Aorta (tissue), 5 donors: ENCODE measurements around the gene LRBA. TPM values are rescaled to one million over a fixed set of nuclear protein-coding genes. Genes with fewer than 3 reads are reported as not detected.
A peak's percentile ranks its signal among the peaks of the same experiment; 100 is the strongest.
"Not testable (repeated sequence)": the region's sequence is repeated elsewhere in the genome, so short reads cannot be mapped to it uniquely, and the experiment has no call there.

Experiments
- ATAC-seq: fragments of 200-7000 bp; cut with Tn5 transposase; one replicate; pipeline ENCODE4 v1.9.1; 2022; ENCODE audit warnings: moderate library complexity; ENCODE audit not compliant: low FRiP score
- DNase-seq, 2 donors: peaks; one replicate each; pipeline ENCODE4 v3.0.0-alpha.2; 2020
- H3K27ac ChIP-seq, 2 donors: one replicate each; pipeline ENCODE4 v1.5.1; 2013; ENCODE audit warnings: low read length in 2 of 2, mild to moderate bottlenecking in 2 of 2, moderate library complexity in 2 of 2, control low read depth in 1 of 2, inconsistent platforms in 1 of 2, low read depth in 1 of 2
- H3K27me3 ChIP-seq, 2 donors: one replicate each; pipeline ENCODE4 v1.6.1; 2013; ENCODE audit warnings: control low read depth in 1 of 2, low read length in 1 of 2, mild to moderate bottlenecking in 1 of 2, moderate library complexity in 1 of 2; ENCODE audit not compliant: insufficient read depth in 2 of 2, control insufficient read depth in 1 of 2
- H3K36me3 ChIP-seq, 2 donors: one replicate each; pipeline ENCODE4 v1.6.1; 2013; ENCODE audit warnings: control low read depth in 1 of 2, low read length in 1 of 2, mild to moderate bottlenecking in 1 of 2; ENCODE audit not compliant: insufficient read depth in 2 of 2, control insufficient read depth in 1 of 2
- H3K4me1 ChIP-seq, 2 donors: one replicate each; pipeline ENCODE4 v1.6.1; 2013; ENCODE audit warnings: low read length in 2 of 2, control low read depth in 1 of 2, mild to moderate bottlenecking in 1 of 2, moderate library complexity in 1 of 2; ENCODE audit not compliant: insufficient read depth in 2 of 2, control insufficient read depth in 1 of 2
- H3K4me3 ChIP-seq, 2 donors: one replicate each; pipeline ENCODE4 v1.5.1; 2013; ENCODE audit warnings: low read length in 2 of 2, control low read depth in 1 of 2, mild to moderate bottlenecking in 1 of 2
- H3K9me3 ChIP-seq: one replicate; pipeline ENCODE4 v1.6.1; 2013; ENCODE audit warnings: mild to moderate bottlenecking, low read length; ENCODE audit not compliant: control insufficient read depth
- WGBS, 2 donors: extraction: QIAGEN DNeasy Blood & Tissue Kit; methylation state at CpG; one replicate each; pipeline ENCODE4 v1.1.7; 2013; 5-methylcytosine and 5-hydroxymethylcytosine counted together
- intact Hi-C, 2 donors: fragments of 100-400 bp; cut with DNase I; formaldehyde crosslinking; loops; one replicate each; pipeline versions ENCODE4 v1.14.2 to v1.15.0; 2022
- polyA plus RNA-seq, 2 donors: library from polyadenylated mRNA; stranded (reverse); fragments of 200-250 nt; gene quantifications; one replicate each; pipeline ENCODE4 v1.2.3, GENCODE V29; 2013
- total RNA-seq, 2 donors: library from RNA; stranded (reverse); fragmentation: NEBNext Ultra II Directional; extraction: Animal tissue kit (Norgen Biotek cat#: 25700); gene quantifications; one replicate each; pipeline ENCODE4 v1.2.1, GENCODE V29; 2021
- donor health status: healthy with polysubstance abuse.
- donor health status: Bipolar disorder and iron deficiency.
- donor health status: DM: no; HTN: no; CAD: no.
- donor health status: DM: no; HTN: no; CAD: no.
- donor health status: DM: yes; HTN: yes; CAD: no.

LRBA gene
- total and polyA plus RNA-seq, 4 donors: 4.8 to 34.5 (median 15.4) TPM

DNA sequence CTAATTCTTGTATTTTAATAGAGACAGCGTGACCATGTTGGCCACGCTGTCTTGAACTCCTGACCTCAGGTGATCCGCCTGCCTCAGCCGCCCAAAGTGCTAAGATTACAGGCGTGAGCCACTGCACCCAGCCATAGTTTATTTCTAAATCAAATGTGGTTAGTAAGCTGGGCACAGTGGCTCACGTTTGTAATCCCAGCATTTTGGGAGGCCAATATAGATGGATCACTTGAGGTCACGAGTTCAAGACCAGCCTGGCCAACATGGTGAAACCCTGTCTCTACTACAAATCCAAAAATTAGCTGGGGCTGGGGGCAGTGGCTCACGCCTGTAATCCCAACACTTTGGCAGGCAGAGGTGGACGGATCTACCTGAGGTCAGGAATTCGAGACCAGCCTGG is 13.9 kb upstream of the LRBA start:
- H3K4me3 ChIP-seq, H3K27me3 ChIP-seq, ATAC-seq, DNase-seq, H3K27ac ChIP-seq, H3K4me1 ChIP-seq, H3K9me3 ChIP-seq, H3K36me3 ChIP-seq, intact Hi-C loops: not testable (repeated sequence)
- 82% methylated on average over 10 of the region's 10 CpGs for WGBS, 2 donors

DNA sequence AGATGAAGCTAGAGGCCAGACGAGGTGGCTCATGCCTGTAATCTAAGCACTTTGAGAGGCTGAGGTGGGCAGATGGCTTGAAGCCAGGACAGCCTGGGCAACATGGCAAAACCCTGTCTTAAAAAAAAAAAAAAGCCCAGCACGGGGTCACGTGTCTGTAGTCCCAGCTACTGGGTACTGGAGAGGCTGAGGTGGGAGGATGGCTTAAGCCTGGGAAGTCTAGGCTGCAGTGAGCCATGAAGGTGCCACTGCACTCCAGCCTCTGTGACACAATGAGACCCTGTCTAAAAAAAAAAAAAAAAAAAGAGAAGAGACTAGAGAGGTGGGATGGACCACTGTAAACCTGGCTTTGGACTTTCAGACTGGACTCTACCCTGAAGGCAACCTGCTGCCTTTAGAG is 10.7 kb upstream of the LRBA start:
- H3K36me3 ChIP-seq: no peaks in the 10 kb centered on the region
- DNase-seq (no peak), ATAC-seq (no peak)
- H3K27ac ChIP-seq: no peak overlapping the region
- H3K27me3 ChIP-seq: no peaks in the 10 kb centered on the region
- intact Hi-C loops: no loop called here
- no peaks in the 10 kb centered on the region for H3K9me3 ChIP-seq
- no peaks in the 10 kb centered on the region for H3K4me1 ChIP-seq
- no peak overlapping the region for H3K4me3 ChIP-seq
- WGBS, 2 donors: 72 to 76% methylated on average over 3 of the region's 3 CpGs

GRCh38 chr4:151022586-151022985 is 7.5 kb upstream of the LRBA start:
- intact Hi-C loops: no loop called here
- Histone ChIP-seq H3K4me1 (no peaks in the 10 kb centered on the region), H3K36me3 (no peaks in the 10 kb centered on the region), H3K4me3 (no peak overlapping the region), H3K27me3 (no peaks in the 10 kb centered on the region), H3K9me3 (no peaks in the 10 kb centered on the region), H3K27ac (no peak overlapping the region)
- no peak for DNase-seq
- 70 to 74% methylated on average over 2 of the region's 2 CpGs for WGBS, 2 donors
- no peak for ATAC-seq

DNA sequence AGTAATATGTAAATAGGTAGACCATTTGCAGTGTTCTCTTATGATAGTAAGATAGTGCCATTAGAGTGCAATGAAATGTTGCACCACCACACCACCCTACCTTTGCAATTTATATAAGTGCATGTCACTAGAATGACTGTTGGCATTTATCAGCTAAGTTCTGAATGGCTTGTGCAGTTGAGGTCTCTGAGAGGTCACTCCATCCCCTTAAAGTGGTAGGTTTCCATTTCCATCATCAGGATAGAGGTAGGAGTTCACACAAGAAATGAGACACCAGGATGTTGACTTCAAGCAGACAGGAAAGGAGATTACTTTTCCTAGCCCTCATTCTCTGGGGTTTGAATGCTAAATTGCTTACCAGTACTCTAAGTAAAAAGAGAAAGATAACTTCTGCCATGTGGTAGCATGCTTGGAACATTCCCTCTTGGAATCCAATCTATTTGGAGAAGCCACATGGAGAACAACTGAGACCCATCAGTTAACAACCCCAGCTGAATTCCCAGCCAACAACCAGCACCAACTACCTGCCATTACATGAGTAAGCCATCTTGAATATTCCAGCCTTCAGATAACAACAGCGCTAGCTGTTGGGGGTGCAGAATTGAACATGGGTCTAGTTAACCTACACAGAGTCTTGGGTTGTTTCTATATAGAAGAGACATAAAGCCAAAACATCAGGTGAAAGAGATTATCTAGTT is 6.7 kb upstream of the LRBA start:
- no peaks in the 10 kb centered on the region for H3K27me3 ChIP-seq
- no peak overlapping the region for H3K4me3 ChIP-seq
- no peaks in the 10 kb centered on the region for H3K9me3 ChIP-seq
- H3K36me3 ChIP-seq: no peaks in the 10 kb centered on the region
- intact Hi-C loops: no loop called here
- H3K27ac ChIP-seq: no peak overlapping the region
- no peak for ATAC-seq
- DNase-seq: no peak
- no peaks in the 10 kb centered on the region for H3K4me1 ChIP-seq
- 98 to 99% methylated on average over 1 of the region's 1 CpG for WGBS, 2 donors

DNA sequence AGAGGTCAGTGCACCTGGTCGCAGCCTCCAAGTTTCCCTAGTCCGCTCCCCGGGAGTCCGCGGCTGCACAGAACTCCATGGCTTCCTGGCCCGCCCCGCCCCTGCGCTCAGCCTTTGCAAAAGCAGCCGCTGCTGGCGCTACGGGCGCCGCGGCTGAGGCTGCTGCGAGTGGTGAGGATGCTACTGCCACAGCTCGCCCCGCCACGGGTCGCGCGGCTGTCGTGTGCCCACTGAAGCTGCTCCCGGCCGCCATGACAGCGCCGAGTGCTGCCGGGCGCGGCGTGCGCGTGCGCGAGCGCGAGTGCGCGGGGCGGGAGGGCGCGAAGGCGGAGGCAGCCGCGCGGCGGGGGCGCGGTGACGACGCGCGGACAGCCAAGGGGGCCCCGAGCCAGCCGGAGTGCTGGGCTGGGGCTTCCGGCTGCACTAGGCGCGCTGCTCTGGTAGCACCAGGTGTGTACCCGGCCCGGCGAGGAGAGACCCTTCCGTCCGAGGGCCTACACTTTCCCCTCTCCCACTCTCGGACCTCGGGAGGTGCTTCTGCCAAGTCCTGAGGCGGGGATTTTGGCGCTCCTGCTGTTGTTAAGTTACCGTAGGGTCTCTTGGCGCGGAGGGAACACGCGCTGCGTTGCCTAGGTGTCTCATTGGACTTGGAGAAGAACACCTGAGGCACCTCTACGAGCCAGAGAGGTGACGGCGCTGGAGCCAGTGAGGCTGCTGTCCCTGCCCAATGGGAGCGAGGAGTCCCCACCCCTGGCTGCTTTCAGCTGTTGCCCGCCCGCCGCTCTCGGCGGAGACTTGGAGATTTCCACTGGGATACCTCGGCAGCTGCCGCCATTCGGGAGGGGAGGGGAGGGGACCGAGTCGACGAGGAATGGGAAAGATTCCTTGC is 619 bp upstream of the LRBA start:
- ATAC-seq: peak; percentile 96
- H3K36me3 ChIP-seq: no peaks in the 10 kb centered on the region
- intact Hi-C loops: no loop called here
- H3K27me3 ChIP-seq: no peaks in the 10 kb centered on the region
- peak overlapping the region; percentile 44 to 84 for H3K4me3 ChIP-seq
- peak overlapping the region in 1 of 2 donors; percentile 54 for H3K27ac ChIP-seq
- WGBS, 2 donors: 0 to 1% methylated on average over 80 to 87 of the region's 87 CpGs
- peak; percentile 77 to 90 for DNase-seq
- H3K9me3 ChIP-seq: no peaks in the 10 kb centered on the region
- H3K4me1 ChIP-seq: no peaks in the 10 kb centered on the region

DNA sequence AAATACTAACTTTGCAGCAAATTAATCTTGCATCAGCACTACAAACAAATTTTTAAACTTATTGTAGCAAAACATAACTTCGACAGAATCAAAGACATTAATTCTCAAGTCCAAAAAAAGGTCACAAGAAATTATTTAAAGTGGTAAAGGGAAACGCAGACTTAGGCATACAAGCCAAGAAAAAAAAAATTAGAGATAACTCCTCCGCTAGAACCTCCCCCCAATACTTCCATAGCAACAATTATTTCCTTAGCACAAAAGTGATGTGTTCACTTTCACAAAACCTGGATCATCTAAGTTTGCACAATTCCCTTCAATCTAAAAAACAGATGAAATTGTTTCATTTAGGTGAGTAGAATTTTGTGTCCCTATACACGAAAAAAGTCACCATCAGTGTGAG is 1.1 kb downstream of the LRBA start:
- DNase-seq (no peak), ATAC-seq (no peak)
- Histone ChIP-seq H3K4me1 (no peaks in the 10 kb centered on the region), H3K27ac (no peak overlapping the region), H3K36me3 (no peaks in the 10 kb centered on the region), H3K9me3 (no peaks in the 10 kb centered on the region), H3K27me3 (no peaks in the 10 kb centered on the region), H3K4me3 (peak overlapping the region; percentile 44 to 84)
- 9 to 10% methylated on average over 4 of the region's 4 CpGs for WGBS, 2 donors
- intact Hi-C loops: no loop called here

- intact Hi-C loops: no loop called here
- Histone ChIP-seq H3K4me1 (no peaks in the 10 kb centered on the region), H3K4me3 (no peak overlapping the region), H3K27me3 (no peaks in the 10 kb centered on the region), H3K9me3 (no peaks in the 10 kb centered on the region), H3K36me3 (no peaks in the 10 kb centered on the region), H3K27ac (no peak overlapping the region)
- WGBS, 2 donors: 38 to 58% methylated on average over 1 of the region's 1 CpG
- DNase-seq: no peak
- no peak for ATAC-seq
Measured at GRCh38 chr4:151013491-151013890, 1.6 kb downstream of the LRBA start.

DNA sequence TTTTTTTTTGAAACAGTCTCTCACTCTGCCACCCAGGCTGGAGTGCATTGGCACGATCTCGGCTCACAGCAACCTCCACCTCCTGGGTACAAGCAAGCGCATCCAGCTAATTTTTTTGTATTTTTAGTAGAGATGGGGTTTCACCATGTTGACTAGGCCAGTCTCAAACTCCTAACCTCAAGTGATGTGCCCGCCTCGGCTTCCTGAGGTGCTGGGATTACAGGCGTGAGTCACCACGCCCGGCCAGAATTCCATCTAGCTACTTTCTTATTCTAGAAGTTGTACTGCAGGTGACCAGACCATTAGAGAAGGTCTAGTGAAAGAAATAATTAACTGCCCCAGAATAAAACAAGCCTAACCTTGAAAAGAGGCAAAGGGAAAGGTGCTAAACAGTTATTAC is 2.3 kb downstream of the LRBA start:
- WGBS, 2 donors: 75 to 76% methylated on average over 8 of the region's 8 CpGs
- no peak for ATAC-seq
- Histone ChIP-seq H3K4me3 (no peak overlapping the region), H3K27ac (no peak overlapping the region), H3K9me3 (no peaks in the 10 kb centered on the region), H3K36me3 (no peaks in the 10 kb centered on the region), H3K4me1 (no peaks in the 10 kb centered on the region), H3K27me3 (no peaks in the 10 kb centered on the region)
- peak in 1 of 2 donors; percentile 39 for DNase-seq
- intact Hi-C loops: no loop called here

- H3K9me3 ChIP-seq: no peaks in the 10 kb centered on the region
- ATAC-seq (no peak), DNase-seq (no peak)
- intact Hi-C loops: no loop called here
- H3K27ac ChIP-seq: no peak overlapping the region
- H3K4me1 ChIP-seq: no peaks in the 10 kb centered on the region
- no peaks in the 10 kb centered on the region for H3K27me3 ChIP-seq
- WGBS, 2 donors: 87 to 92% methylated on average over 2 of the region's 2 CpGs
- no peaks in the 10 kb centered on the region for H3K36me3 ChIP-seq
- no peak overlapping the region for H3K4me3 ChIP-seq
Measured at GRCh38 chr4:151012376-151012775, 2.7 kb downstream of the LRBA start.
